HG03565 (cell line): Measurements from ENCODE around the gene EDIL3.
"Not testable (repeated sequence)": the region's sequence is repeated elsewhere in the genome, so short reads cannot be mapped to it uniquely, and the experiment has no call there.

Source experiments
- ATAC-seq: cut with Tn5 transposase; IDR thresholded peaks from one replicate; pipeline ENCODE4 v1.9.1; 2021; ENCODE audit warnings: mild to moderate bottlenecking, moderate library complexity; ENCODE audit not compliant: unreplicated experiment

Gene EDIL3

GRCh38 chr5:84085387-84086041, 299.2 kb downstream of the EDIL3 start:
- no peak for ATAC-seq

DNA sequence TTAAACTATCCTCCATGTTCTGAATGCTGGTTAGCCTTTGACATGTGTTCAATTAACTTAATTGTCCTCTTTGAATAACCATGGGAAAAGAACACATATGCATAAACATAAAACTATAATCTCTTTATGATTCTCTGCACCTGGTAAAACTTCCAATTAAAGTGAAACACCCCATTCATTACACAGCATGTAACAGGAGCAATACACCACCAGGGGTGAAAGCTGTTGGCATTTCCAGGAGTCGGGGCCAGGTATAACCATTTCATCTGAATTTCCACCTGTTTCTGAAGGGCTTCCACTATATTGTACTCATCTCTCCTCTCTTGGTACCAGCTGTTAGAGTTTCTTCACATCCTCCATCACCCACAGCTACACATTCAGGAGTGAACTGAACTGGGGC, 303.8 kb downstream of the EDIL3 start:
- ATAC-seq = no peak

- ATAC-seq = no peak
Observed at GRCh38 chr5:84072339-84072738, 312.3 kb downstream of the EDIL3 start.

GRCh38 chr5:84069608-84070179, 315.0 kb downstream of the EDIL3 start:
- ATAC-seq = no peak

GRCh38 chr5:84063041-84063440, 321.6 kb downstream of the EDIL3 start:
- no peak for ATAC-seq

GRCh38 chr5:84059672-84060071, 325.0 kb downstream of the EDIL3 start:
- ATAC-seq = no peak

DNA sequence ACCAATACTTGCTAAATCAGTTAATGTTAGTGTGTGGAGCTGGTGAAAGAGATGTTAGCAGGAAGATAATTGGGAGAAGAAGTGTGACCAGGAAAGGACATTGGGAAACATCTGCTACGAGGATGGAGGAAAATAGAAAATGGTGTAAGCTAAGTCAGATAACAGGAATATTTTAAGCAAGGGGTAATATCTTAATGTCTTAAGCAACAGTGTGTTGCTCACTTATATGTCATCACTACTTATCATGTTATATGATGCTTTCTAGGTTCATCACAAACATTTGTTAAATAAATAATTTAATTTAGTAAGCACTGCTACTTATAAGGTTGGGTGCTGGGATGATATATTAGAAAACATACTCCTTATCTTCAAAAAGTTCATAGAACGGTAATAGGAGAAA, 326.1 kb downstream of the EDIL3 start:
- no peak for ATAC-seq

GRCh38 chr5:84057211-84057610, 327.5 kb downstream of the EDIL3 start:
- ATAC-seq = no peak

DNA sequence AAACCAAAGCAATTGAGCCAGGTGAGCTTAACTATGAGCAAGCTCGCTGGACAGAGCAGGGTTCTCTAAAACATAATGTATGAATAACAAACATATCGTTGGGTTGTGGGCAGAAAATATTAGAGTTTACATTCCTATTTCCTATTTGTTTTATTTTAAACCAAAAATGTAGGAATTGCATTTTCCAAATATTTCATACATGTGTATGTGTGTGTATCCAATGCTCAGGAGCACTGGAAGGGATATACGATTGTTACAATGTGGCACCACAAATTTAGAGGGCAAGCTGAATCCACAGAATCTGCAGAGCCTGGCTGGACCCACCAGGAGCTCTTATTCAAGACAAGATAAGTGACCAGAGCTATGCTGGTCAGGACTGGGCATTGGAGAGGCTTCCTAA, 338.7 kb downstream of the EDIL3 start:
- no peak for ATAC-seq

DNA sequence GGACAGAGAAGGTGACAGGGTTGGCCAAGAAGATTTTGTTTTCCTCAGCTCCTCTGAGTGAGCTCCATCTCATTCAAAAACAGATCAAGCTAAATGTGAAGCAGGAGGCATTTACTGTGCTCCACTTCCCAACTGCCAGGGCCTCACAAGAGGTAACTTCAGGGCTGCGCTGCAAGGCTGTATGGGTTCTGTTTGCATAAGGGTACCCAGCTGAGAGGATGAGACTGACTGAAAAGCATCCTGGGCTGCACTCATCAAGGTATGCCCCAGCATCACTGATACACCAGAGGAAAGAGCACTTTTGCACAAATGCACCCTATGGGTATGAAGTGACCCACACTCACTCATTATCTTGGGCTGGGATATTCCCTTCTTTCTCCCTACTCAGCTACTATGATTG, 347.8 kb downstream of the EDIL3 start:
- ATAC-seq = no peak

- ATAC-seq = no peak
Observed at GRCh38 chr5:84032324-84032723, 352.4 kb downstream of the EDIL3 start.

GRCh38 chr5:84028093-84028492, 356.6 kb downstream of the EDIL3 start:
- no peak for ATAC-seq

GRCh38 chr5:84018521-84018920, 366.2 kb downstream of the EDIL3 start:
- not testable (repeated sequence) for ATAC-seq

GRCh38 chr5:84017523-84018172, 367.0 kb downstream of the EDIL3 start:
- no peak for ATAC-seq

- ATAC-seq = no peak
Observed at GRCh38 chr5:84016085-84016484, 368.6 kb downstream of the EDIL3 start.

- no peak for ATAC-seq
Observed at GRCh38 chr5:84014966-84015365, 369.7 kb downstream of the EDIL3 start.

DNA sequence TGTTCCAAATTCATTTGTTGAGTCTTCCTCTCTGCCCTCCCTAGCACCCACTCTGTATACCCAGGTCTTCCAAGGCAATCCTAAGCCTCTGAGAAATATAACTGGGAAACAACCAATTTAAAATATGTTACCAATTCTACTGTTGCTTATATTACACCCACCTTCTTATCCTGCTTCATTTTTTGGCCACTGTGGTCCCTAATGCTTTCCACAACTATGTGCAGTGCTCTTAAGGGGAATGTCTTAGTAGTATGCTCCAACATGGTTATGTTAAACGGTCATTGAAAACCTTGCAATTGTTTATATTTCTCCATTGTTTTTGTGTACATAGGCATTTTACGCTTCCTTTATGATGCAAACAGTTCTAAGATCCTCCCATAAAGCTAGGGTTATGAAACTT, 390.9 kb downstream of the EDIL3 start:
- no peak for ATAC-seq

DNA sequence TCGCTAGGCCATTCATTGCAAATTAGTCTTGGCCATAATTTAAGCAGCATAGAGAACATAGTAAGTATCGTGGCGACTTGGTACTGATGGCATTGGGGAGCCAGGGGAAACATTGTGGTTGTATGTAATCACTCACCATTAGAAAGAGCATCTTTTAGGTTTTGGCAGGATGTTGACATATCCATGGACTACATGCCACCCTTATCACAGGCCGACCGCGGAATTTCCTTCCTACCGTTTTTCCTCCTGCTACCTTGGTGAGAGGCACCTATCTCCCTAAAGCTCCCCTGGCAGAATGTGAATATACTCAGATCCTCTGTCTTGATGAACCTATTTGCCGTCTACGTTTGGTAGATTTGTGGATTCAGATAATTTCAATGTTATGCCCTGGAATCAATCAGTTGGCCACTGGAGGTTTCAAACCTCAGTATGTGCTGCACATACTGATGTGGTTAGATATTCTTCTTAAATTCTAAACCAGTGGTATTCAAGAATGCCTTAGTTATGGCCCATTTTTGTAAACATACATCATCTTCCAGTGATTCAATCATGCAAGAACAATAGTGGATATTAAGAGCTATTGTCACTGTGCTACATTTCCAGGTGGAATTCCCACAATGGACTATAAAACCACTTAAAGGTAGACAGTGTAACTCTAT, 393.0 kb downstream of the EDIL3 start:
- ATAC-seq = no peak

GRCh38 chr5:83988293-83988685, 396.4 kb downstream of the EDIL3 start:
- no peak for ATAC-seq

DNA sequence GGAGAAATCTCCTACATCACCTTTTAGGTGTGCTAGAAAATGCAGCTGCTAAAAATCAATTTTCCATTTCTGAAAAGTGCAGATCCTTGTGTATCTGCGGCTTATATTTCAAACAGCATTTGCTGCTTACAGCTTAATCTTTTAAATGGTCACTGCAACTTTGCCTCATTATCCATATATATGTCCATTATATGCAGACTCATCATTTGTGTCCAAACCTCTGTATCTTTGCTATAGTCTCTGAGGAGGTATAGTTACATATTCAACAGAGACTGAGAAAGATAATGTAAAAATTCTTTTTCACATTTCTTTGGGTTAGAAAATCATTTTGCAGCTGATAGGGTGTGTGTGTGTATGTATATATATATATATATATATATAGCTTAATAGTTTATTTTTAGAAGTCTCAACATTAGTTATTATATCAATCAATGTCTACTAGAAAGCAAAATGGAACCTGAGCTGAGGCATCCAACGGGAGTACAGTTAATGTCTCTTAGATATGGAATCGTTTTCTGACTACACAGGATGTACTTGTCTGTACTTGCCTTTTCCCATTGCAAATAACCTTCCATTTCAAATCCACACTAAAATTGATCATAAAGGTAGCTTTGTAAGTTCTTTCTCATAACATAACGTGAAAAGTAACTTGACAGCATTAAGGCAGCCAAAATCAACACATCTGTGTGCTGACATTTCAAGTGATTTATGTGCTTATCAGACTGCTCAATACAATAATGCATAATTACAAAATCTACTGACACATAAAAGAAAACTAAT, 397.0 kb downstream of the EDIL3 start:
- ATAC-seq = no peak

DNA sequence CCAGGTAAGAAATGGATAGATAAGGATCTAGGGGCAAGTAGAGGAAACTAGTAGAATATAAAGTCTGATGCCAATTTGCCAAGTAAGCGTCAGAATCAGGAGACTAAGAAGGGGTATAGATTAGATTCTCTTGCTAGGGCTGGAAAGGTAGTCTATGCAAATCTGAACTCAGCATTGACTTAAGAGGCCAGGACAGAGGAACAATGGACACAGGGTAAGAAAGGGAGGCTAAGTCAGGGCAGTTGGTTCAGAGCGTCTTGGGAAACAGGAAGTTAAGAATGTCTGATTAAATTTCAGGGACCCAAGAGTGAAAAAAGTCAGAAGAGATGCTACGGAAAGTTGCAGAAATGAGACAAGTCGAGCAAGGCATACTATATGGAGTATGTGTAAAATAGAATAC, 400.8 kb downstream of the EDIL3 start:
- ATAC-seq = no peak
